ENCODE results near the gene UCN2. TPM values are rescaled to one million over a fixed set of nuclear protein-coding genes. Genes with fewer than 3 reads are reported as not detected.
A peak's percentile ranks its signal among the peaks of the same experiment; 100 is the strongest.

UCN2 gene
- total and polyA plus RNA-seq, 9 of the 15 experiments (the other 6 are each of a cell fraction or from before 2014, with no cell fraction given) = 0.08 to 0.11 TPM; not detected in 7

DNA sequence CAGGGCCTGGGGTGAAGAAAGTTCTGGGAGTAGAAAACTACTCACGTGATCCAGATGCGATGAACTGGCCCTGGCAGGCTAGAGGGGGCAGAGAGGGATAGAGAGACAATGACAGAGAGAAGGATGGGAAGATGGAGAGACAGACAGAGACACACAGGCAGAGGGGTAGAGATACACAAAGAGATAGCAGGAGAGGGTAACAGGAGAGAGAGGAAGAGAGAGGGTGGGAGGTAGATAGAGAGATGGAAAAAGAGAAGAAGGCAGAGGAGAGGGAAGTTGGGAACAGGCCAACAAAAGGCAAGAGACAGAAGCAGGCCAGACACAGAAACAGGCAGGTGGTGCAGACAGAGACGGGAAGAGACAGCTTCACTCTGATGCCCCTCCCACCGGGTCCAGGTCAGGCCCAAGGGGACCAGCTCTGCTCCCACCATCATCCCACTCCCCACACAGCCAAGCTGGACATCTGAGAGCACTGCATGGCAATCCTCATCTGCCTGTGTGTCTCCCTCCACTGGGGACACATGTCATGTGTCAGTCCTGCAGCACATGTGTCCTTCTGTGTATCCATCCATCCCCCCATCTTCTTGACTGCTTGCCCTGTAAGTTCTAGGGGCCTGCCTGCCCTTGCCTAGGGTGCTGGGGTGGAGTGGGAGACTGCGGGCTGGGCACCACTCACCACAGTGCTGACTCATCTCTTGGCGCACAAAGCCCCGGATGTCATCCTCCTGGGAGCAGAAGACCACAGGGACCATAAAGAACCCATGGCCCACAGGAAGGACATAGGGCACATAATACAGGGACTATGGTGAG lies 2.2 kb upstream of the UCN2 start:
- FAIRE-seq = no peak
- H3K27me3 ChIP-seq (ENCODE audit: control insufficient read depth in 2 of 2, insufficient read depth in 2 of 2, low read length in 2 of 2) = no peaks in the 10 kb centered on the region
- no peak overlapping the region for H2AFZ ChIP-seq (ENCODE audit: low read depth, low read length)
- ChIA-PET CTCF (ENCODE audit: low intra/inter-chr PET ratio) (no interaction called here), POLR2A (no interaction called here)
- H3K4me1 ChIP-seq (replicated peaks in 1 of 2; ENCODE audit: control insufficient read depth in 2 of 2, insufficient read depth in 2 of 2, low read length in 2 of 2) = peaks cover 5 to 50% of the 10 kb centered on the region in 2 experiments; a peak in 3 of 5 replicates
- no peak overlapping the region for H3K4me3 ChIP-seq
- DNase-seq (ENCODE audit: extremely low read depth in 1 of 4, low spot score in 3 of 4) = no peak
- H3K9me1 ChIP-seq (ENCODE audit: control insufficient read depth, insufficient read depth, low read length) = no peaks in the 10 kb centered on the region
- H3K9me3 ChIP-seq (replicated peaks; ENCODE audit: control insufficient read depth, insufficient read depth, low read depth, low read length) = no peaks in the 10 kb centered on the region
- no peak overlapping the region for H3K4me2 ChIP-seq (ENCODE audit: insufficient read depth, low read length)
- TF ChIP-seq, protein P1, sequence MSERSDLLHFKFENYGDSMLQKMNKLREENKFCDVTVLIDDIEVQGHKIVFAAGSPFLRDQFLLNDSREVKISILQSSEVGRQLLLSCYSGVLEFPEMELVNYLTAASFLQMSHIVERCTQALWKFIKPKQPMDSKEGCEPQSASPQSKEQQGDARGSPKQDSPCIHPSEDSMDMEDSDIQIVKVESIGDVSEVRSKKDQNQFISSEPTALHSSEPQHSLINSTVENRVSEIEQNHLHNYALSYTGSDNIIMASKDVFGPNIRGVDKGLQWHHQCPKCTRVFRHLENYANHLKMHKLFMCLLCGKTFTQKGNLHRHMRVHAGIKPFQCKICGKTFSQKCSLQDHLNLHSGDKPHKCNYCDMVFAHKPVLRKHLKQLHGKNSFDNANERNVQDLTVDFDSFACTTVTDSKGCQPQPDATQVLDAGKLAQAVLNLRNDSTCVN (CRISPR knock-in tag; IDR thresholded peaks at IDR 0.05) = 0 out of 2 replicates have a peak, but pooled peaks have one; percentile 73
- TF ChIP-seq, protein P2, sequence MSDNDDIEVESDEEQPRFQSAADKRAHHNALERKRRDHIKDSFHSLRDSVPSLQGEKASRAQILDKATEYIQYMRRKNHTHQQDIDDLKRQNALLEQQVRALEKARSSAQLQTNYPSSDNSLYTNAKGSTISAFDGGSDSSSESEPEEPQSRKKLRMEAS (CRISPR knock-in tag; IDR thresholded peaks at IDR 0.05) = peak; percentile 50
- TF ChIP-seq, protein P3, sequence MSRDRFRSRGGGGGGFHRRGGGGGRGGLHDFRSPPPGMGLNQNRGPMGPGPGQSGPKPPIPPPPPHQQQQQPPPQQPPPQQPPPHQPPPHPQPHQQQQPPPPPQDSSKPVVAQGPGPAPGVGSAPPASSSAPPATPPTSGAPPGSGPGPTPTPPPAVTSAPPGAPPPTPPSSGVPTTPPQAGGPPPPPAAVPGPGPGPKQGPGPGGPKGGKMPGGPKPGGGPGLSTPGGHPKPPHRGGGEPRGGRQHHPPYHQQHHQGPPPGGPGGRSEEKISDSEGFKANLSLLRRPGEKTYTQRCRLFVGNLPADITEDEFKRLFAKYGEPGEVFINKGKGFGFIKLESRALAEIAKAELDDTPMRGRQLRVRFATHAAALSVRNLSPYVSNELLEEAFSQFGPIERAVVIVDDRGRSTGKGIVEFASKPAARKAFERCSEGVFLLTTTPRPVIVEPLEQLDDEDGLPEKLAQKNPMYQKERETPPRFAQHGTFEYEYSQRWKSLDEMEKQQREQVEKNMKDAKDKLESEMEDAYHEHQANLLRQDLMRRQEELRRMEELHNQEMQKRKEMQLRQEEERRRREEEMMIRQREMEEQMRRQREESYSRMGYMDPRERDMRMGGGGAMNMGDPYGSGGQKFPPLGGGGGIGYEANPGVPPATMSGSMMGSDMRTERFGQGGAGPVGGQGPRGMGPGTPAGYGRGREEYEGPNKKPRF (IDR thresholded peaks at IDR 0.05; ENCODE audit: low read depth, low read length) = no peak
- TF ChIP-seq, protein P4, sequence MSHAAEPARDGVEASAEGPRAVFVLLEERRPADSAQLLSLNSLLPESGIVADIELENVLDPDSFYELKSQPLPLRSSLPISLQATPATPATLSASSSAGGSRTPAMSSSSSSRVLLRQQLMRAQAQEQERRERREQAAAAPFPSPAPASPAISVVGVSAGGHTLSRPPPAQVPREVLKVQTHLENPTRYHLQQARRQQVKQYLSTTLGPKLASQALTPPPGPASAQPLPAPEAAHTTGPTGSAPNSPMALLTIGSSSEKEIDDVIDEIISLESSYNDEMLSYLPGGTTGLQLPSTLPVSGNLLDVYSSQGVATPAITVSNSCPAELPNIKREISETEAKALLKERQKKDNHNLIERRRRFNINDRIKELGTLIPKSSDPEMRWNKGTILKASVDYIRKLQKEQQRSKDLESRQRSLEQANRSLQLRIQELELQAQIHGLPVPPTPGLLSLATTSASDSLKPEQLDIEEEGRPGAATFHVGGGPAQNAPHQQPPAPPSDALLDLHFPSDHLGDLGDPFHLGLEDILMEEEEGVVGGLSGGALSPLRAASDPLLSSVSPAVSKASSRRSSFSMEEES (CRISPR knock-in tag; IDR thresholded peaks at IDR 0.05) = peak; percentile 26
- peak; percentile 48 for TF ChIP-seq NFIC (IDR thresholded peaks at IDR 0.05)
- TF ChIP-seq RUNX1 (IDR thresholded peaks at IDR 0.05; ENCODE audit: low read depth) = no peak
- 0 out of 2 replicates have a peak, but pooled peaks have one; percentile 11 for TF ChIP-seq MAFG (tag; conservative IDR thresholded peaks at IDR 0.05)
- TF ChIP-seq, protein P5, sequence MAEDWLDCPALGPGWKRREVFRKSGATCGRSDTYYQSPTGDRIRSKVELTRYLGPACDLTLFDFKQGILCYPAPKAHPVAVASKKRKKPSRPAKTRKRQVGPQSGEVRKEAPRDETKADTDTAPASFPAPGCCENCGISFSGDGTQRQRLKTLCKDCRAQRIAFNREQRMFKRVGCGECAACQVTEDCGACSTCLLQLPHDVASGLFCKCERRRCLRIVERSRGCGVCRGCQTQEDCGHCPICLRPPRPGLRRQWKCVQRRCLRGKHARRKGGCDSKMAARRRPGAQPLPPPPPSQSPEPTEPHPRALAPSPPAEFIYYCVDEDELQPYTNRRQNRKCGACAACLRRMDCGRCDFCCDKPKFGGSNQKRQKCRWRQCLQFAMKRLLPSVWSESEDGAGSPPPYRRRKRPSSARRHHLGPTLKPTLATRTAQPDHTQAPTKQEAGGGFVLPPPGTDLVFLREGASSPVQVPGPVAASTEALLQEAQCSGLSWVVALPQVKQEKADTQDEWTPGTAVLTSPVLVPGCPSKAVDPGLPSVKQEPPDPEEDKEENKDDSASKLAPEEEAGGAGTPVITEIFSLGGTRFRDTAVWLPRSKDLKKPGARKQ (CRISPR knock-in tag; IDR thresholded peaks at IDR 0.05) = no peak
- no peak for TF ChIP-seq ZNF644 (tag; IDR thresholded peaks at IDR 0.05; ENCODE audit: low read depth)
- no peak for TF ChIP-seq DIDO1 (tag; IDR thresholded peaks at IDR 0.05; ENCODE audit: low read depth)
- intact Hi-C loops (cut with micrococcal nuclease) (no loop called here), in situ Hi-C loops (cut with MboI) (no loop called here)
- WGBS (ENCODE audit: insufficient coverage, low coverage, missing lambda C conversion rate) = 34% methylated on average over 7 of the region's 7 CpGs
- H4K20me1 ChIP-seq (replicated peaks; ENCODE audit: control insufficient read depth, insufficient read depth, low read length) = no peaks in the 10 kb centered on the region
- ATAC-seq = no peak
- H3K36me3 ChIP-seq (ENCODE audit: control insufficient read depth, insufficient read depth, low read length) = no peaks in the 10 kb centered on the region
- H3K79me2 ChIP-seq (ENCODE audit: control insufficient read depth, insufficient read depth, low read length) = no peaks in the 10 kb centered on the region
- H3K9ac ChIP-seq (ENCODE audit: insufficient read depth in 1 of 2, low read depth in 2 of 2, low read length in 2 of 2) = no peak overlapping the region; a peak in 1 of 4 replicates
- no TSS peak for BruUV-seq (replicated peaks)
- no peak overlapping the region for H3K27ac ChIP-seq (ENCODE audit: extremely low read depth, low read depth, low read length)

Data from K562 (cell line).